ENCODE measurements around the gene TTC16. TPM values are rescaled to one million over a fixed set of nuclear protein-coding genes. Genes with fewer than 3 reads are reported as not detected.

TTC16 gene
- total RNA-seq, 1 donor = under 0.01 TPM

DNA sequence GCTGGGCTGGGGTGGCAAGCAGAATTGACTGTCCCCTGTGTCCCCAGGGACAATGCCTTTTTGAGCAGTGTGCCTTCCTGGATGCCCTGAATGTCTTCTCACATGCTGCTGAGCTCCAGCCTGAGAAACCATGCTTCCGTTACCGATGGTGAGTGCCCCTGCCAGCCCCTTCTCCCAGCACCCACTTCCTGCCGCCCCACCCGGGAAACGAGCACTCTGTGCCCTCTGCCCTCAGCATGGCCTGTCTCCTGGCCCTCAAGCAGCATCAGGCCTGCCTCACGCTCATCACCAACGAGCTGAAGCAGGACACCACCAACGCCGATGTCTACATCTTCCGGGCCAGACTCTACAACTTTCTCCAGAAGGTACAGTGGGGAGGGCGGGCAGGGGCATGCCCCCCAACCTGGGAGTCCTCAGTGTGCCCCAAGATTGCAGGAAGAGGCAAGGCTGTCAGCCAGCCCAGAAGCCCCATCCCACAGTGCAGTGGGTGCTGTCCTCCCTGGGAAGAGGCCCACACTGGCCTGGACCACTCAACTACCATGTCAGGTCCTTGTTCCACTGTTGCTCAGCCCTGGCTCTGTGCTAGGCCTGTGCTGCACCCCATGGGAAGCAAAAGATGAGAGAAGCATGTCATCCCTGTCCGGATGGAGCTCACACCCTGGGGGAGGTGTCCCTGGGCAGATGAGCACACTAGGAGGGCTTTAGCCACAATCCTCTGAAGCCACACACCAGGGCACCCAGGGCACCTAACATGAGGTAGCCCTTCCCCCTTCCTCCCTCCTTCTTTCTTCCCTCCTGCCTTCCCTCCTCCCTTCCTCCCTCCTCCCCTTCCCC, 4.4 kb downstream of the TTC16 start:
- DNase-seq (ENCODE audit: low read depth in 2 of 3, low spot score in 2 of 3) = no peak

DNA sequence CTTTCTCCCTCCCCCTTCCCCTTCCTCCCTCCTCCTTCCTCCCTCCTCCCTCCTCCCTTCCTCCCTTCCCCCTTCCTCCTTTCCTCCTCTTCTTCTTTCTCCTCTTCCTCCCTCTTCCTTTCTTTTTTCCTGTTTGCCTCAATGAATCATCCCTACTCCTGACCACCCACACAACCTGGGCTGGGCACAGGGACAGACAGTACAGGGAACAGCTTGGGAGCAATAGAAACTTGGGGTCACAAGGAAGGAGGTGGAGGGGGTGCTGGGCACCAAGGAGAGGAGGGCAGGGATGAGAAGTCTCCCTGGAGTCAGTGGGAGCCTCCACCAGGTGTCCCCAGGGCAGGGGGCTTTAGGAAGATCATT, 5.0 kb downstream of the TTC16 start:
- DNase-seq (ENCODE audit: low read depth in 2 of 3, low spot score in 2 of 3) = no peak

GRCh38 chr9:127721391-127721821, 5.5 kb downstream of the TTC16 start:
- no peak for DNase-seq (ENCODE audit: low read depth in 2 of 3, low spot score in 2 of 3)

DNA sequence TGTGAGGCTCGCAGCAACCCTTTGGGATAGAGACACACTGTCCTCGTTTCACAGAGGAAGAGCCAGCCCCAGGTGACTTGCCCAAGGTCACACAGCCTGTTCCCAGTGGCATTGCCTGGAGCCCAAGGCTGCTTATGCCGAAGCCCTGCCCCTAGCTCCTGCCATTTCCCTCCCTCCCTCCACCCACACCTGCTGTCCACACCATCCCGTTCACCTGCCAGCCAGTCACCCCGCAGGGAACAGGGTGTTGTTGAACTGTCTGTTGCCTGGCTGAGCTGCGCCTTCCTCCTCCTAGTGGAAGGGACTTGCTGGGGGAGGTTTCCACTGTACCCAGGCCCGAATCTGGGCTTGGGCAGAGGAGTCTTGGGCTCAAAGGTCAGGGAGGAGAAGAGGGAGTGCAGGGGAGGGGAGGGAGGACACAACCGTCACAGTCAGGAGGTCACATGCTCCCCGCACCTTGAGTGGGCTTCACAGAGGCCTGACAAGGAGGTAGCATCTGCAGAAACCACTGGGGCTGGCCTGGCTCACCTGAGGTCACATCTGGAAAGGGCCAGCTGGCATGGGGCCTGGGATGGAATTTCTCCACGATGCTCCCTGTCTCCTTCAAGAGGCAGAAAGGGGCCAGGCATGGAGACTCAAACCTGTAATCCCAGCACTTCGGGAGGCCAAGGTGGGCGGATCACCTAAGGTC, 6.3 kb downstream of the TTC16 start:
- no peak for DNase-seq (ENCODE audit: low read depth in 2 of 3, low spot score in 2 of 3)

- DNase-seq (ENCODE audit: low read depth in 2 of 3, low spot score in 2 of 3) = no peak
Measured at GRCh38 chr9:127723013-127723412, 7.1 kb downstream of the TTC16 start.

DNA sequence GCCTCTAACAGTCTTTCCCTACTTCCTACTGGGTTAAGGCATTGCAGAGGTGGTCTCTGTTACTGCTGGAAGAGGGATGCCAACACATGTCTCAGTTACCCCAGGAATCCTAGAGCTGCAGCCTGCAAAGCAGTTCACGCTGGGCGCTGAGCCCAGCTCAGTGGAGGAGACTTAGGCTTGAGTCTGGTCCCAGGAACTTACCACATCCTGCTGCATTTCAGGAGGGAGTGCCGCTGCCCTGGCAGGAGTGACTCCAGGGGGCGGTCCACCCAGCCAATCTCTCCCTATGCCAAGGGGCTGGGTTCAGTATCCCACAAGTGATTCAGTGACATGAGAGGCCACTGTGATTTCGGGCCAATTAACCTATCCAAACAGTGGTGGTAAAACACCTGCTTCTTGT, 7.6 kb downstream of the TTC16 start:
- DNase-seq (ENCODE audit: low read depth in 2 of 3, low spot score in 2 of 3) = no peak

- DNase-seq (ENCODE audit: low read depth in 2 of 3, low spot score in 2 of 3) = no peak
Measured at GRCh38 chr9:127724012-127724411, 8.1 kb downstream of the TTC16 start.

DNA sequence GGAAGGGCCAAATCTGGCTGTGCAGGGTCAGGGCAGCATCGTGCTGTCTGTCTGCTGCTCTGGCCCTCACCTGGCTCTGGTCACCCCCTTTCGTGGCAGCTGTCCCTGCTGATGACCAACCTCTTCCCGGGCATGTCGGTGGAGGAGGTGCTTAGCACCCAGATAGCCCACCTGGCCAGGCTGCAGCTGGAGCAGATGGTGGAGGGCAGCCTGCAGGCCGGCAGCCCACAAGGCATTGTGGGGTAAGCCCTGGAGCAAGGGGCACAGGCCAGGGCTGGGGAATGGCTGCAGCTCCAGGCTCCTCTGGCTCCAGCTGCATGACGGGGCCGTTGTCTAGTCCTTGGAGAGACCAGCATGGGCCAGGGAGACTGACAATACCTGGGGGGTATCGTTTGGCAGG, 11.0 kb downstream of the TTC16 start:
- DNase-seq (ENCODE audit: low read depth in 2 of 3, low spot score in 2 of 3) = no peak

DNA sequence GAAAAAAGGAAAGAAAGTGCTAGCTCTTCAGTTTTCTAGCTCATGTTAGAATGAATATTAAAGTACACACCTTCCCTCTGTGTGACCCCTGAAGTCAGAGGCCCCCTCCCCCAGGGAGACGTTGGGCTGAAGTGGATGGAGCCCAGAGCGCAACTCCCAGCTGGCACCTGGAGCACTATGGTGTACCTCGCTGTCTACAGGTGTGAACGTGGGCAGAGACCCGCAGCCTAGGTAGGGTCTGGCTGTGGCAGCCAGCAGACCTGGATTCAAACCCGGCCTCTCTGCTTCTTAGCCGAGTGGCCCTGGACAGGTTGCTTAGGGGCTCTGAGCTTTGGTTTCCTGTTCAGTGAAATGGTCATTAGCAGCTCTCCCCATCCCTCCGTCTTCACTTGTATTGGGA, 12.9 kb downstream of the TTC16 start:
- DNase-seq (ENCODE audit: low read depth in 2 of 3, low spot score in 2 of 3) = no peak

GRCh38 chr9:127729522-127730256, 13.8 kb downstream of the TTC16 start:
- no peak for DNase-seq (ENCODE audit: low read depth in 2 of 3, low spot score in 2 of 3)

DNA sequence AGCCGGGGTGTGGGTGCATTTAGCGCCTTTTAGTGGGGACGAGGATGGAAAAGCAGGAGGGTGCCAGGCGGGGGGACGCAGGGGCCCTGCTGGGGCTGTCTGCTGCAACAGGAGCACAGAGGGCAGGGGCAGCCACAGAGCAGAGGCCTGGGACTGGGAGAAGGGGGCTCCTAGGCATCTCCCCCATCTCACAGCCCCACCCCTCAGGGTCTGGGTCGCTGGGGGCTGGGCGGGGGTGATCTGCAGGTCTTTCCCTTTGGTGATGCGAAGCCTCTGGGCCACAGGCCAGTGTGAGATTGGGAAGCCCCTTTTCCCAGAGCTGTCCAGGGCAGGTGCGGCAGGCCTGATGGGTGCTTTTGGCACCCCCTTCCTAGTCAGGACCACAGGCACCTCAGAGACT, 14.4 kb downstream of the TTC16 start:
- DNase-seq (ENCODE audit: low read depth in 2 of 3, low spot score in 2 of 3) = no peak

GRCh38 chr9:127730799-127731410, 15.0 kb downstream of the TTC16 start:
- DNase-seq (ENCODE audit: low read depth in 2 of 3, low spot score in 2 of 3) = no peak

DNA sequence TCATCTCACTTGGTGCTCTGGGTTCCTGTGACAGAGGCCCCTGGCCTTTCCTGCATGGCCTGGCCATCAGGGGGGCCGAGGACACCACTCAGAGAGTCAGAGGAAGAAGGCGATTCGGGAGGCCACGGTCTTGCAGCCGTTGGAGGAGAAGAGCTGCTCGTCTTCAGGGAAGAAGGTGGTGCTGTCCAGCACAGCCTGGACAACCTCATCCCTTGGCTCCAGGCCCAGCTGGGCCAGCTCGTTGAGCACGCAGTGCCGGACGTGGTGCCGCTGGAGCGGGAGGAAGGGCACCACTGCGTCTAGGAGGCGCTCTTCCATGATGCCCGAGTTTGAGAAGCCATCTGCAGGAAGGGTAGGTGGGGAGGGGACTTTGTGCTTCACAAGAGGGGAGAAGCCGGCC, 16.1 kb downstream of the TTC16 start:
- DNase-seq (ENCODE audit: low read depth in 2 of 3, low spot score in 2 of 3) = no peak

DNA sequence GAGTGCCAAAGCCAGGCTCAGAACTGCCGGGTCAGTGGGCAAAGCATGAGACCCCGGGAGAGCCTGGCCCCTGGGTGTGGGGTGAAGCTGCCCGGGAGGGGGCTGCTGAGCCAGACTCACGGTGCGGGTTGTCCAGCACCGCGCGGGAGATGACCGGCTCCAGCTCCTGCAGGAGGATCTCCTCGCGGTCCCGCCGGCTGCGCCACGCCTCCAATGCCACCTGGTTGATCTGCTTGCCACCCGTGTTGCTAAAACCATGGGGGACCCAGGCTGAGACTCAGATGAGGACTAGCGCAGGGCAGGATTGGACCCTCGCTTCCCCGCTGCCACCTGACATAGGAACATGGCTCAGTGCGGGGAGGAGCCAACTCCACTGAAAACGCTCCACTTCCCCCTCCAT, 16.6 kb downstream of the TTC16 start:
- no peak for DNase-seq (ENCODE audit: low read depth in 2 of 3, low spot score in 2 of 3)

DNA sequence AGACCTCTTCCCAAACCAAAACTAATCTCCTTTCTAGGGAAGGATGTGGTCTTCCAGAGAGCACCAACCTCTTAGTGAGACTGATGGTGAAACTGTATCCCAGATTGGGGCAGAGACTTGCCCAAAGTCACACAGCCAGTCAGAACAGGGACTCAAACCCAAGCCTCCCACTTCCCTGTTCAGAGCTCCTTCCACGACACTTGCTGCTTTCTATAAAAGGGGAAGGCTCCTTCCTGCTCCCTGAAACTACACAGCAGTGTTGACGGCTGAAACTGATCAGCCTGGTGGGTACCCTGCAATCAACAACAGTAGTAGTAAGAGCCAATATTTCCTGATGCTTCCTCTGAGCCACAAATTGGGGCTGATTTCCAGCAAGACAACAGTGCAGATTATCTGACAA, 17.7 kb downstream of the TTC16 start:
- DNase-seq (ENCODE audit: low read depth in 2 of 3, low spot score in 2 of 3) = no peak

DNA sequence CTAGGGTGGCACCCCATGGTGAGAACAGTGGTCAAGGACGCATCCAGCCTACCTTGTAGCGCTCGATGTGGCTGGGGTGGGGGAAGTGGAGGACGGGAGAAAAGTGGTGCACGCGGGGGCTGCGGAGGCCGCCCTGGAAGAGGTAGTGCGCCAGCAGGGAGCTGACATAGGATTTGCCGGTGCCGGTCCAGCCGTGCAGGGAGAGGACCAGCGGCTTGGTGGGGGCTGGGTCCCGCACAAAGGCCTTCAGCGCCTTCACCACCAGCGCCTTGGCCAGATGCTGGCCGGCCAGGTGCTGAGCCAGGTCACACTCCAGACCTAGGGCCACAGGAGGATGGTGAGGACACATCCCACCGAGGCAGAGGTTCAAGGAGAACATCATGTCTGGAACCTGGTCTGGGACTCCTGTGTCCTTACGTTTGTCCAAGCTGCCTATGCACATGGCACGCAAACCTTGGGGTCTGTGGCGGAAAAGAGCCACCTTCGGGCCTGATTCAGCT, 18.4 kb downstream of the TTC16 start:
- DNase-seq (ENCODE audit: low read depth in 2 of 3, low spot score in 2 of 3) = no peak

DNA sequence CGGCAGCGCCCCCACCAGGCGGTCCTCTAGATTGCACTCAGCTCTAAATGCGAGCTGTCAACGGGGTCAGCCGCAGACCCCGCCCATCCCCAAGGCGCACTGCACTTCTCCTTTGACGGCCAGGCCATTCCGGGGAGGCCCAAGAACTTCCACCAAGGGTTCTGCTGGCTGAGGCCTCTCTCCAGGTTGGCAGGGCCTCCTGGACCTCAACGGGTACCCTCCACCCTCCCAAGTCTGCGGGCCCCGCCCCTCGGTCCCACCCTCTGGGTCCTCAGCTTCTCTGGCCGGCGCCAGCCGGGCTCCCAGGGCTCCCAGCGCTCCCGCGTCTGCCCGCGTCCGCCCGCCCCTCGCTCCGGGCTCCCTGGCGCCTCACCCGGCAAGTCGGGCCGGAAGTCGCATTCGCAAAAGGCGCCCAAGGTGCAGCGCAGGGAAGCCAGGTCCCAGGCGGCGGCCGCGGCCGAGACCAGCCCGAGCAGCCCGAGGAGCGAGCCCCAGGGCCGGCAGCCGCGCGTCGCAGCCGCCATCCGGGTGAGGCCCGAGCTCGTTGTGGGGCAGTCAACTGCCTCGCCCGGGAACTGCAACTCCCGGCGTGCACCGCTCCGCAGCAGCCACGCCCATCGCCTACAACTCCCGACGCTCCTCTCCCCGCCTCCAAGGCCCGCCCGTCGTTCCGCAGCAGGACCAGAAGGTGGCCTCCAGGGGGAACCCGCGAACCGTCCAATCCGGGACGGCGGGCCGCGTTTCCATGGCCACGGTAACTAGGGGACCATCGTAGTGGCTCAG, 19.1 kb downstream of the TTC16 start, which contains the start of gene TOR2A:
TOR2A (minus strand) TSS at position 548 of the 783 bp plus-strand sequence; CDS start at position 524, 24 bp downstream.
- DNase-seq (ENCODE audit: low read depth in 2 of 3, low spot score in 2 of 3) = peak; percentile 97 to 99 (median 98)

GRCh38 chr9:127735530-127736185, 19.8 kb downstream of the TTC16 start:
- DNase-seq (ENCODE audit: low read depth in 2 of 3, low spot score in 2 of 3) = no peak

DNA sequence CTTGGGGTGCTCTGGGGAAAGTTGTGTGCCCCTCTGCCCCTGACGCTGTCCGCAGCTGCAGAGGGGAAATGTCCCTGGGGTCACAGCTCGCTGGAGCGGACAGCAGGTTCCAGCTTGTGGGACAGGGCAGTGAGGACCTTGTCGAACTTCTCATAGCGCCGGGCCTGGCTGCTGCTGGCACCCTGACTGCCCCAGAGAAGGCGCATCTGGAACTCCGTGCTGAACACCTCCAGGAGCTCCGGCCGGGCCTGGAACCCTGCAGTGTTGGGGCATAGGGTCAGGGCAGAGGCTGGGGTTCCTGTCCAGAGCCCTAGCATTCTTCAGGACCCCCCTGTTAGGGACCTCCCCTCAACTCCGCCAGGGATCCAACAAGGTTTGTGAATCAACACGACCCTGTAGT, 22.8 kb downstream of the TTC16 start:
- DNase-seq (ENCODE audit: low read depth in 2 of 3, low spot score in 2 of 3) = no peak
